ENCODE data around the gene SEMA3D.
"Not testable (repeated sequence)": the region's sequence is repeated elsewhere in the genome, so short reads cannot be mapped to it uniquely, and the experiment has no call there.

Gene SEMA3D

DNA sequence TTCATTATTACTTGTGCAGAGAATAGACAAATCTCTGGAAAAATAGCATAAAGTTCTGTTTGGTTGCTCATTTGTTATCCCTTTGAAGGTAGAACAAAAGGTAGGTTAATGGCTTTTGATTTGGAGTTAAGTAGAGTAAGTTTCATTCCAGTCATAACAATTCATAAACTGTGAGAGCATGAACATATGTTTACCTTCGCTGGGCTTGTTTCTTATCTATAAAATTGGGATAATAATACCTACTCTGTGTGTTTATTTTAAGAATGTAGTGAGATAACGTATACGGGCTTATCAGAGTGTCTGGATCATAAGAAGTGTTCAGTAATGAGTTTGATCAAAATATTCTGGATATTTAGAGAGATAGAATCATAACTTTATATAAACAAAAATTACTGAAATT is 155.4 kb downstream of the SEMA3D start:
- no peak for DNase-seq (ENCODE audit: low spot score)

DNA sequence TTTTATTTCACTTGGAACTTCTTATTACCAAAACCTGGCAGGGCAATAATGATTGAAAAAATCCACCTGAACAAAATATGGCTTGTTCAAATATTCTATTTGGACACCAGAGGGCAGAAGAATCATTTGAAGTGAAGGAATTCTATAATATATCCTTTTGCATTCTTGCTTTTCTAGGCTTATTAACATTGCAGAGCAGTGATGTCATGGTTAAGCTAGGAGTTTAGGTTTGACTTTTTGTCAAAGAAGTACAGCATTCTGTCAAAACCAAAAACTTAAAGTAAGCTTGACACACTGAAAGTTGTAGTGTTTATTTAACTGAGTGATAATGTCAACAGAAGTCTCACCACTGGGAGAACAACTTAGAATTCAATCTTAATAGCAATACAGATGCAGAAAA is 156.0 kb downstream of the SEMA3D start:
- no peak for DNase-seq (ENCODE audit: low spot score)

GRCh38 chr7:85025312-85025756 is 161.5 kb downstream of the SEMA3D start:
- DNase-seq (ENCODE audit: low spot score): no peak

- no peak for DNase-seq (ENCODE audit: low spot score)
Observed at GRCh38 chr7:85023916-85024315, 162.9 kb downstream of the SEMA3D start.

- DNase-seq (ENCODE audit: low spot score): peak; percentile 6
Observed at GRCh38 chr7:85023066-85023712, 163.7 kb downstream of the SEMA3D start.

GRCh38 chr7:85022064-85022697 is 164.7 kb downstream of the SEMA3D start:
- no peak for DNase-seq (ENCODE audit: low spot score)

DNA sequence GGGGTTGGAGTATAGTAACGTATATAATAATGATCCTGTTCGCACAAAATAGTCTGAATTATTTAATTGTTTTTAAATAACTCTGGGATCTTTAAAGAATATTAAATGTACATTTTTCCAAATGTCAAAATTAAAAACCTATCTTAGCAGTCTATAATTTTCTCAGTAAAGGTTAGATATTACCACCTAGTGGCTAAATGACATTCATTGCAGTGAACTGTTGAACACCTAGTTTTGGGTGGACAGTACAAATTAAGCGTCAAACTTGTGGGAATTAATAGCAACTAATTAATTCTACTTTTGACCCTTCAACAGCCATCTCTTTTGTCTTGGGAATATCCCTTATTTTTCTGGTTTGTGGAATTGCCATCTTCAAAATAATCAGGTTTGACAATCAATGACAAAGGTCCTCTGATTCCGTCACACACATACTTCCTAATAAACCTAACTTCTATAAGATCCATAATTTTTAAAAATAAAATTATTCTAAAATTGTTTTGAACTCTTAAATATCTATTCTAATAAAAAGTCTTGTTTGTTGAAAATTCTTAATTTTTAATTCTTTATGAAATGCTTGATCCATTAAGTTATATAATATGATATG is 165.7 kb downstream of the SEMA3D start:
- no peak for DNase-seq (ENCODE audit: low spot score)

- no peak for DNase-seq (ENCODE audit: low spot score)
Observed at GRCh38 chr7:85019778-85020177, 167.1 kb downstream of the SEMA3D start.

DNA sequence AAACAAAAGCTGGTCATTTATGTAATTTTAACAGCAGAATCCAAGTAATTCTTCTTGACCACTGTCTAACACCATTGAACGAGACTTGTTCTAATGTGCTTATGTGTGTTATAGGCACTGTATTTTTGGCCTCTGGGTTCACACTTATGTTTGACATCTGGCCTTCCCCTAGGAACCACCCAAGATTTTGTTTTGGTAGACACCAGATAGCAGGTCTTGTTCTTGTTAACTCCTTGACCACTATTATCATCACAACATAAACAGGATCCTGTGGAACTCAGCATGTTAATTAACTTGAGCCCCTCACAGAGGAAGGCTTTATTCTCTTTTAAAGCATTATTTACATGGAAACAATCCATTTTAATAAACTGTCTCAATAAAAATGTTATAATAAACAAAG is 167.7 kb downstream of the SEMA3D start:
- DNase-seq (ENCODE audit: low spot score): no peak

DNA sequence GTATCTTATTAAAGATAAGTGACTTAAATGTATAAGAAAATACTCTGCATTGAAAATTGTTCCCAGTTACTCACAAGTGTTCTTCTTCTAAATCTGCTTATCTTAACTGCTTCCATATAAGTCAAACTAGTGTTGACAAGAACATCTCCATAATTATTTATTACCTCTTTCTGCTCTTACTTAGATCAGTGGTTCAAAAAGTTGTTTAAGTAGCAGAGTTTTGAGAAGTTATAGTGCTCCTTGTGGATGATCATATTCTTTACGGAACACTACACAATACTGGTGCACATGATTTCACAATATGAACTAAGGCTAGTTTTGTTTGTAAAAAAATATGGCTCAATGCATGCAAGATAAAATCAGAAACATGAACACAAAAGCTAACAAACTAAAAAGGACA is 168.4 kb downstream of the SEMA3D start:
- no peak for DNase-seq (ENCODE audit: low spot score)

DNA sequence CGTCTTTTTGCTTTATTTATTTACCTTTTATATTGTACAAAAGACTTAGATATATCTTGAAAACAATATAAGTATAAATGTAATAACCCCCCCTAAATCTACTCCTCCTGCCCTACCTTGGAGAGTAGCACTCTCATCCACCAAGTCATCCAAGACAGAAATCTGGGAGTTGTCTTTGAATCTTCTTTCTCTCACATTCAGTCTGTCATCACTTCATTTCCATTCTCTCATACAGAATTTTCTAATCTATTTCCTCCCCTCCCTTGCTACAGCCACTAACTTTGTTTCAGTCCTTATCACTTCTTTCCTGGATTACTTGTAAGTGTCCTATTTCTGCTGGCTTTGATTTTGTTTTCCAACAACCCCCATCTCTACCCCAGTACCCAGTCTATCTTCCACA is 170.6 kb downstream of the SEMA3D start:
- no peak for DNase-seq (ENCODE audit: low spot score)

DNA sequence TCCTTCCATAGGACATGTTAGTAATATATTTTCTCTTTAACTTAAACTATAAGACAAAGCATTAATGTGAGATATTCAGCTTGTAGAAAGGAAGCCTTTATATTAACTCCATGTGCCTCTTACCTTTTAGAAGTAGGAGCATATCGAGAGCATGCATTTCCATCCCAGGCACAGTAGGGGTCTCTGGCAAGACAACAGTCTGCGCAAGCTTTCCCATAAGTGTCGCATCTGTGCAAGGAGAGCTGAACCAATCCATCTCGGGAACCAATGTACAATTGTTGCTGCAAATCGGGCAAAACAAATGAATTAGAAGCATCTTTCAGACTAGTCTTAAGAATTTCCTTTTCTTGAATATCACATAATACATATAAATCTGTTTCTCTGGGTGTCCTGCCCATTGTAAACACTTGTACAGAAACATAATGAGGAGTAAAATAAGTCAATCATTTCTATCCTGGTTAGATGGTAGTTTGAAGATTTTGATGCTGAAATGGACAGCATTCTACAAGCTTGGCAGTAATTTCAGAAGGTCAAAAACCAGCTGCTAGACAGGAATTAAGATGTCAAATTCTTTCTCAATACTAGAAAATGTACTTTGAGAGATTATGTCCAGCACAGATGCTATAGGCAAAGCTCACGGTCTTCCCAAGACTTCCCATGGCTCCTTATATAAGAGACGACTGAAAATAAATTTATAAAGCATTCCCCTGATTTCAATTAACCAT is 171.8 kb downstream of the SEMA3D start:
- DNase-seq (ENCODE audit: low spot score): no peak

DNA sequence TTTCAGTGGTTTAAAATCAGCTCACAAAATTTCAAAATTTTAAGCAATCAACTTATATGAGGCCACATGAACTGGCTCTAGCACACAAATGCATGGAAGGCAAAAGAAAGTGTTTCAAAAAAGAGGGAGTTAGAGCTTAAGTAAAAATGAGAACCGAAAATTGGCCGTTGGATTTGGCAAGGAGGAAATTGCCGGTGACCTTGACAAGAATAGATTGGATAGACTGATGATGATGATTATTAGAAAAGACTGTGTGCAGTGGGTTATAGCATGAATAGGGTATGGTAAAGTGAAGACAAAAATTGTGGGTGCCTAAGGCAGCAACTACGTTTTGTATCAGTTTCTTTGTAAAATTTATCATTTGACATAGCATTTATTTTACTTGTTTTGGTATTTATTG is 175.7 kb downstream of the SEMA3D start:
- DNase-seq (ENCODE audit: low spot score): no peak

- no peak for DNase-seq (ENCODE audit: low spot score)
Observed at GRCh38 chr7:85010306-85010705, 176.6 kb downstream of the SEMA3D start.

GRCh38 chr7:85006754-85007153 is 180.1 kb downstream of the SEMA3D start:
- DNase-seq (ENCODE audit: low spot score): no peak

DNA sequence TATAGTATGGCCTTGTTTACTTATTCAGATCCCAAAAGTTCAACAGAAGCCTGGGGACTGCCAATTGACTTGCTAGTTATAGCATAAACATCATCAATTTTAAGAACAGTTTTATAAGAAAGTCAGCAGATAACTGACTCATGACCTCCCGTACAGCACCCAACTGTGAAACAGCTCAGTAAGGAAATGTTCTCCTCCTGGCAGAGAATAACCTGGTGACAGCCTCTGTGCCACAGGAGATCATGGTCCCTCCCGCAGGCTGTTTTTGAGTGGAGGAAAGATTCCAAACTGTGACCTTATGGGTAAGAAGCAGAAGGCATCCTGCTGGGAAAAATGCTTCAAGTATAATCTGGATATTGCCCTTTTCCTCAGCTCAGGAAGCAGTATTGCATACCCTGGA is 182.5 kb downstream of the SEMA3D start:
- no peak for DNase-seq (ENCODE audit: low spot score)

DNA sequence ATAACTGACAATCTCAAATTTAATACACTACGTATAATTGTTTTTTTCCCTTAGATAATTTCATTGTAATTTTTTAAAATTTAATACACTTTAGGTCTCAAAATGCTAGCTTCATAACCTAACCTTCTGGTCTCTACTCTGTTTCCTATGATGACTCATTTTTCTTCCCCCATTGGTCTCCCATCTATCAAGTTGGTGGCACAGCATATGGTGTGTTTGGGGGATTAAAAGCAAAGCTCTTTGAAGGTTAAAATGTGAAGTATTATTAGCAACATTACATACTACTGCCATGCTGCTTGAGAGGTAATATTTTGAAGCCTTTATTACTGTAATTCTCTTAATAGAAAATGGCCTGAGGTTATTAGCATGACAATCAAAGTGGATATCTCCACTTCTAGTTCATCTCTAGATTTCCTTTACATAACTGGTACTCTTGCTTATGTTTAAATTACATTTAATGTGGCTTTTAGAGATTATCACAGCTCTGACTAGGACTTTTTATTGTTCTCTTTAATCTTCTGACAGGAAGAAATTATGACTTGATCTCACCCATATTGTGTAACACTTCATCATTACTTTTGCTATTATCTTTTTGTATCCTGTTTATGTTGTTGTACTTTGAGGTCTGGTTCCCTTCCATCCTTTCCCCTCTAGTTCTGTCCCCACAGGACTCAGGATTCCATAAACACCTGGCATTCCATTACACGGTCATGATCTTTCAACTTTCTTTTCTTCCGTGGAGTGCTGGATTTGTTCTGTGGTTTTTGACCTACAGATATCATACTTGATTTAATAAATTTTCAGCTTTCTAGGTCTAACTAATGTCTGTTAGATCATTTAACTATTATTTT is 185.1 kb downstream of the SEMA3D start:
- DNase-seq (ENCODE audit: low spot score): no peak

GRCh38 chr7:85000735-85001350 is 186.0 kb downstream of the SEMA3D start:
- DNase-seq (ENCODE audit: low spot score): no peak

DNA sequence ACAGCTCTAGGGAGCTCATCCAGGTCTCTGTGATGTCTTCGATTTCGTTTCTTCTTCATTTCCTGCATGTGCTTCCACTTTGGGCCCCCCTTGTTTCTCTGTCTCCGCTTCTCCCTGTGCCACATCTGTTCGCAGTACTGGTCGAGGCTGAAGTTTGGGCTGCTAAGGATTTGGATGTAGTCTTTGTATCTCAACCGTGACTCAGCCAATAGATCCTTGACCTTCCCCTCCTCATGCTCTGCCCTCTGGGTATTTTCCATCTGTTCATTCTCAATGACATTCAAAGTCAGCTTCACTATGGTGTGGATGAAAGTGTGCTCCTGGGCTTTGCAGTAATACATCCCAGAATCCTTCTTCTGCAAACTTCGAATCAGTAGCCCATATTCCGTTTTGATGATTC is 187.4 kb downstream of the SEMA3D start:
- no peak for DNase-seq (ENCODE audit: low spot score)

DNA sequence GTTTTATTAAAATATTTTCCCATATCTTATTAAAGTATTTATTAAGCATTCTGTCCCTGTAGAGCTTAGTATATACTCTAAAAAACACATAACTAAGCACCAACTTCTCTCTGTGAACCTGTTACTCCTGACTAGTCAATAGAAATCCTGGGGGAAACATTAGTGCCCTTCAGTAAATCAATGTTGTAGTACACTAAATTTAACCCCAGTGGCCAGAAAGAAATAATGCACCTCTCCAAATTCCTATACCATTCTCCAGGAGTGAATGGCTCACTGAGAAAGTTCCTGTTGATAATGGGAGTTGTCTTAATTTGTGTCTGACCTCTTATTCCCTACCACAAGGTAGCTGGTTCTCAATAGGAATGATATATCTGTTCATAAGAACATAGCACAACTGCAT is 188.2 kb downstream of the SEMA3D start:
- no peak for DNase-seq (ENCODE audit: low spot score)

GRCh38 chr7:84997626-84998025 is 189.2 kb downstream of the SEMA3D start:
- no peak for DNase-seq (ENCODE audit: low spot score)

DNA sequence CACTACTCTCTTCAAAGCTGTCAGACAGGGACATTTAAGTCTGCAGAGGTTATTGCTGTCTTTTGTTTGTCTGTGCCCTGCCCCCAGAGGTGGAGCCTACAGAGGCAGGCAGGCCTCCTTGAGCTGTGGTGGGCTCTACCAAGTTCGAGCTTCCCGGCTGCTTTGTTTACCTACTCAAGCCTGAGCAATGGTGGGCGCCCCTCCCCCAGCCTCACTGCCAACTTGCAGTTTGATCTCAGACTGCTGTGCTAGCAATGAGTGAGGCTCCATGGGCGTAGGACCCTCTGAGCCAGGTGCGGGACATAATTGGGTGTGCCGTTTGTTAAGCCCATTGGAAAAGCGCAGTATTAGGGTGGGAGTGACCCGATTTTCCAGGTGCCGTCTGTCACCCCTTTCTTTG is 193.9 kb downstream of the SEMA3D start:
- not testable (repeated sequence) for DNase-seq (ENCODE audit: low spot score)
